A673 (cell line): ENCODE measurements around the gene RNF13. TPM values are rescaled to one million over a fixed set of nuclear protein-coding genes. Genes with fewer than 3 reads are reported as not detected.

ENCODE experiments used
- BruUV-seq: library from RNA; stranded (reverse); fragments of 400-500 nt; replicated peaks from 2 replicates; lab custom pipeline; 2021; lab: Mats Ljungman, UMichigan
- CTCF ChIA-PET: fragments of 300-600 bp; sonication (Branson Sonifier 250); formaldehyde crosslinking; loops from one replicate; lab custom pipeline; 2022; ENCODE audit warnings: antibody characterized with exemption; lab: Charles Lee
- POLR2A ChIA-PET: fragments of 300-600 bp; sonication (Branson Sonifier 250); formaldehyde crosslinking; loops from one replicate; lab custom pipeline; 2022; ENCODE audit warnings: antibody characterized with exemption; ENCODE audit not compliant: low non-redundant PET; lab: Charles Lee
- DNase-seq: peaks from one replicate; pipeline ENCODE4 v3.0.0-alpha.2; 2015; ENCODE audit warnings: low spot score
- H3K27ac ChIP-seq: fragments of 200-600 bp; sonication (generic); 2 replicates; pipeline ENCODE4 v1.5.1; 2016; ENCODE audit warnings: mixed run types, low read depth, mild to moderate bottlenecking, mixed read lengths, antibody characterized with exemption, low read length; ENCODE audit not compliant: poor library complexity, severe bottlenecking
- H3K27me3 ChIP-seq: fragments of 200-600 bp; sonication (generic); replicated peaks from 2 replicates; pipeline ENCODE4 v1.6.1; 2017; ENCODE audit warnings: mixed run types, low read depth, mild to moderate bottlenecking, mixed read lengths, antibody characterized with exemption, low read length; ENCODE audit not compliant: insufficient read depth, poor library complexity
- H3K36me3 ChIP-seq: fragments of 200-600 bp; sonication (generic); 2 replicates; pipeline ENCODE4 v1.6.1; 2016; ENCODE audit warnings: mixed run types, mild to moderate bottlenecking, mixed read lengths, antibody characterized with exemption, low read length; ENCODE audit not compliant: insufficient read depth, poor library complexity, severe bottlenecking
- H3K4me1 ChIP-seq: fragments of 200-600 bp; sonication (generic); 2 replicates; pipeline ENCODE4 v1.6.1; 2017; ENCODE audit warnings: mixed run types, mild to moderate bottlenecking, mixed read lengths, antibody characterized with exemption, low read length; ENCODE audit not compliant: insufficient read depth, poor library complexity, severe bottlenecking
- H3K4me3 ChIP-seq: fragments of 200-600 bp; sonication (generic); 2 replicates; pipeline ENCODE4 v1.5.1; 2016; ENCODE audit warnings: low read depth, mixed run types, mild to moderate bottlenecking, mixed read lengths, low read length; ENCODE audit not compliant: poor library complexity, severe bottlenecking
- H3K9me3 ChIP-seq: fragments of 200-600 bp; sonication (generic); 2 replicates; pipeline ENCODE4 v1.6.1; 2016; ENCODE audit warnings: mixed run types, low read depth, mild to moderate bottlenecking, mixed read lengths, antibody characterized with exemption, low read length; ENCODE audit not compliant: poor library complexity, severe bottlenecking
- CTCF ChIP-seq: fragments of 300-800, 200-600 bp; sonication (generic); conservative IDR thresholded peaks from 2 replicates; pipeline ENCODE4 v1.5.1; 2017; ENCODE audit warnings: low read depth, mild to moderate bottlenecking, antibody characterized with exemption, low read length, moderate library complexity, mixed read lengths
- EZH2 ChIP-seq: fragments of 200-600 bp; sonication (generic); IDR thresholded peaks from 2 replicates; pipeline ENCODE4 v1.6.1; 2017; ENCODE audit warnings: borderline replicate concordance, low read depth, mild to moderate bottlenecking, mixed read lengths, antibody characterized with exemption, low read length; ENCODE audit not compliant: poor library complexity, severe bottlenecking
- intact Hi-C: fragments of 100-400 bp; cut with micrococcal nuclease; formaldehyde crosslinking; loops from one replicate; pipeline ENCODE4 v1.10.0; 2022; ENCODE audit not compliant: unreplicated experiment
- total RNA-seq: library from RNA; stranded (reverse); gene quantifications from 2 replicates; pipeline ENCODE4 v1.2.3, GENCODE V29; 2021

RNF13 gene
- total RNA-seq, 1 experiment from 2014 or later, result 21.7 TPM

GRCh38 chr3:149983628-149984027 is 170.6 kb downstream of the RNF13 start:
- TF ChIP-seq EZH2, result no peak
- no peak for TF ChIP-seq CTCF
- Histone ChIP-seq H3K4me3 (no peak overlapping the region), H3K27me3 (no peaks in the 10 kb centered on the region), H3K36me3 (no peaks in the 10 kb centered on the region), H3K4me1 (no peaks in the 10 kb centered on the region), H3K9me3 (no peaks in the 10 kb centered on the region), H3K27ac (no peak overlapping the region)
- no peak for DNase-seq
- ChIA-PET CTCF (no interaction called here), POLR2A (no interaction called here)
- no TSS peak for BruUV-seq
- intact Hi-C loops, result no loop called here

- ChIA-PET CTCF (no interaction called here), POLR2A (interaction anchor here (0.6 kb wide), 1 partner anchor 194 kb away, joined by 13 read pairs; no protein-coding TSS in a partner anchor)
- no TSS peak for BruUV-seq
Observed at GRCh38 chr3:149989307-149989706, 176.3 kb downstream of the RNF13 start.

GRCh38 chr3:149990423-149990948 is 177.5 kb downstream of the RNF13 start:
- no TSS peak for BruUV-seq
- Histone ChIP-seq H3K36me3 (no peaks in the 10 kb centered on the region), H3K27ac (no peak overlapping the region), H3K27me3 (no peaks in the 10 kb centered on the region), H3K4me1 (no peaks in the 10 kb centered on the region), H3K9me3 (peaks cover 15% of the 10 kb centered on the region), H3K4me3 (no peak overlapping the region)
- CTCF ChIA-PET, result no interaction called here
- POLR2A ChIA-PET, result no interaction called here
- TF ChIP-seq CTCF, result no peak
- TF ChIP-seq EZH2, result no peak
- intact Hi-C loops, result no loop called here
- no peak for DNase-seq

More at GRCh38 chr3:149989307-149989706, 176.3 kb downstream of the RNF13 start:
- no peak for TF ChIP-seq CTCF
- no peak for TF ChIP-seq EZH2
- H3K9me3 ChIP-seq, result peaks cover 3% of the 10 kb centered on the region
- H3K4me1 ChIP-seq, result no peaks in the 10 kb centered on the region
- H3K27ac ChIP-seq, result no peak overlapping the region
- H3K4me3 ChIP-seq, result no peak overlapping the region
- no peak for DNase-seq
- no peaks in the 10 kb centered on the region for H3K36me3 ChIP-seq
- intact Hi-C loops, result no loop called here
- H3K27me3 ChIP-seq, result no peaks in the 10 kb centered on the region
